ENCODE results near the gene USP6.
"Not testable (repeated sequence)": the region's sequence is repeated elsewhere in the genome, so short reads cannot be mapped to it uniquely, and the experiment has no call there.

DNA sequence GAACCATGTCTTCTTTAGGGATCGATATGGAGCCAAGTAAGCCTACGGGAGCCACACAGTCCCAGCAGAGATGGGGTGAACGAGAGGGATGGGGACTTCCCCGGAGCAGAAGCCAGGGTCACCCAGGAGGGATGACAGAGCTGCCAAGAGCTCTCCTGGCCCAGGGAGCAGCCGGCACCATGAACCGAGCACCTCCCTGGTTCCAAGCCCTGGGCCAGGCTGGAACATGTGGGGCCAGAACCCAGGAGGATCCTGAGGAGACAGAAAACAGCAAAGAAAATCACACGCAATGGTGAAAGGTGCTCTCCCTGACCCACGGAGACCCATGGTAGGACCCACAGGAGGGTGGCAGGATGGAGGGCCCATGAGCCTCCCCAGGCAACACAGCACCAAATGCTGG lies 18.1 kb downstream of the USP6 start:
- TF ChIP-seq, protein P1, sequence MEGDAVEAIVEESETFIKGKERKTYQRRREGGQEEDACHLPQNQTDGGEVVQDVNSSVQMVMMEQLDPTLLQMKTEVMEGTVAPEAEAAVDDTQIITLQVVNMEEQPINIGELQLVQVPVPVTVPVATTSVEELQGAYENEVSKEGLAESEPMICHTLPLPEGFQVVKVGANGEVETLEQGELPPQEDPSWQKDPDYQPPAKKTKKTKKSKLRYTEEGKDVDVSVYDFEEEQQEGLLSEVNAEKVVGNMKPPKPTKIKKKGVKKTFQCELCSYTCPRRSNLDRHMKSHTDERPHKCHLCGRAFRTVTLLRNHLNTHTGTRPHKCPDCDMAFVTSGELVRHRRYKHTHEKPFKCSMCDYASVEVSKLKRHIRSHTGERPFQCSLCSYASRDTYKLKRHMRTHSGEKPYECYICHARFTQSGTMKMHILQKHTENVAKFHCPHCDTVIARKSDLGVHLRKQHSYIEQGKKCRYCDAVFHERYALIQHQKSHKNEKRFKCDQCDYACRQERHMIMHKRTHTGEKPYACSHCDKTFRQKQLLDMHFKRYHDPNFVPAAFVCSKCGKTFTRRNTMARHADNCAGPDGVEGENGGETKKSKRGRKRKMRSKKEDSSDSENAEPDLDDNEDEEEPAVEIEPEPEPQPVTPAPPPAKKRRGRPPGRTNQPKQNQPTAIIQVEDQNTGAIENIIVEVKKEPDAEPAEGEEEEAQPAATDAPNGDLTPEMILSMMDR (conservative IDR thresholded peaks at IDR 0.05; ENCODE audit: low read depth, low read length), result not testable (repeated sequence)
- not testable (repeated sequence) for TF ChIP-seq RCOR1 (IDR thresholded peaks at IDR 0.05; ENCODE audit: insufficient replicate concordance, low read length); SMC3 (IDR thresholded peaks at IDR 0.05; ENCODE audit: low read depth, low read length); MXI1 (IDR thresholded peaks at IDR 0.05; ENCODE audit: borderline replicate concordance, low read depth, low read length); POLR2A (IDR thresholded peaks at IDR 0.05; ENCODE audit: low read depth, low read length); FOS (IDR thresholded peaks at IDR 0.05; ENCODE audit: low read depth, low read length); RAD21 (IDR thresholded peaks at IDR 0.05; ENCODE audit: low read length); MAZ (IDR thresholded peaks at IDR 0.05; ENCODE audit: borderline replicate concordance, low read depth, low read length); CEBPB (IDR thresholded peaks at IDR 0.05; ENCODE audit: low read depth, low read length); RFX5 (IDR thresholded peaks at IDR 0.05; ENCODE audit: low read depth, low read length); NFE2L2 (IDR thresholded peaks at IDR 0.05; ENCODE audit: low read depth, low read length); BHLHE40 (IDR thresholded peaks at IDR 0.05; ENCODE audit: low read depth, low read length)
- TF ChIP-seq, protein P2, sequence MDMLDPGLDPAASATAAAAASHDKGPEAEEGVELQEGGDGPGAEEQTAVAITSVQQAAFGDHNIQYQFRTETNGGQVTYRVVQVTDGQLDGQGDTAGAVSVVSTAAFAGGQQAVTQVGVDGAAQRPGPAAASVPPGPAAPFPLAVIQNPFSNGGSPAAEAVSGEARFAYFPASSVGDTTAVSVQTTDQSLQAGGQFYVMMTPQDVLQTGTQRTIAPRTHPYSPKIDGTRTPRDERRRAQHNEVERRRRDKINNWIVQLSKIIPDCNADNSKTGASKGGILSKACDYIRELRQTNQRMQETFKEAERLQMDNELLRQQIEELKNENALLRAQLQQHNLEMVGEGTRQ (IDR thresholded peaks at IDR 0.05; ENCODE audit: low read depth, low read length), result not testable (repeated sequence)
- TF ChIP-seq, protein P3, sequence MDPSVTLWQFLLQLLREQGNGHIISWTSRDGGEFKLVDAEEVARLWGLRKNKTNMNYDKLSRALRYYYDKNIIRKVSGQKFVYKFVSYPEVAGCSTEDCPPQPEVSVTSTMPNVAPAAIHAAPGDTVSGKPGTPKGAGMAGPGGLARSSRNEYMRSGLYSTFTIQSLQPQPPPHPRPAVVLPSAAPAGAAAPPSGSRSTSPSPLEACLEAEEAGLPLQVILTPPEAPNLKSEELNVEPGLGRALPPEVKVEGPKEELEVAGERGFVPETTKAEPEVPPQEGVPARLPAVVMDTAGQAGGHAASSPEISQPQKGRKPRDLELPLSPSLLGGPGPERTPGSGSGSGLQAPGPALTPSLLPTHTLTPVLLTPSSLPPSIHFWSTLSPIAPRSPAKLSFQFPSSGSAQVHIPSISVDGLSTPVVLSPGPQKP (IDR thresholded peaks at IDR 0.05; ENCODE audit: borderline replicate concordance, low read depth, low read length), result not testable (repeated sequence)

Data from IMR-90 (cell line).